NCI-H1092 (cell line): ENCODE data around the gene EEPD1.

ENCODE experiments used
- DNase-seq: peaks from one replicate; lab custom pipeline; 2025; lab: John Stamatoyannopoulos, UW

Gene EEPD1

DNA sequence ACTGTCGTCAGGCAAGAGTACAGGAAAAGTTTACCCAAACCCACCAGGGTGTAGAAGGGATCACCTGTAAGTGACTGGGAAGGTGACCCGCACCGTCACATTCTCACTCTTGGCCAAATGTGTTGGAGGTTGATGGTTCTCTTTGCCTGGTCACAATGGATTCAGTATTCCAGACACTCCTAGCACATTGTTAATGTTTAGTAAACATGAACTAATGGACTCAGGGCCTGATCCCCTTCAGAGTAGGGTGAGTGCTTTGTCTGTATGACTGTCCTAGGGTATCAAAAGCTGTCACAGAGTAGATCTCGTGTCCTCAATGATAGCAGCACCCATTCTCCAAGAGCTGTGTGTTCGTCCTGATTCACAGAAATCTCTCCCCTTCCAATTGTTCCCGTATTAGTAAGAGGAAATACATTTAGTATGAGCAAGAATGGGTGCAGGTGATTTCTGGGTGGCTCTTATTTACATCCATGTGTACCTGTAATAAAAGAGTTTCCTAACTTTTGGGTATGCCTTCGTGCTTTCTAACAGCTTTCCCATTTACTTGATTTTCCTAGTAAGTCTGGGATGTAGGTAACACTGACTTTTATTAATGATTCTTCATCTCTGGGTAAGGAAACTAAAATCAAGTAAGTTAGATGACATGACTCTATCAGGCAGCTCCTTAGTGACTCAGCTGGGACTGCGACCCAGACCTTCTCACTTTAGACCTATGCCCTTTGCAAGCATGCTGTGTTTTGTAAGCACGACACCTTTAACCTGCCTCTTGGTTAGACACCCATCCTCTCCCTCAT is 4.7 kb downstream of the EEPD1 start:
- DNase-seq = no peak

DNA sequence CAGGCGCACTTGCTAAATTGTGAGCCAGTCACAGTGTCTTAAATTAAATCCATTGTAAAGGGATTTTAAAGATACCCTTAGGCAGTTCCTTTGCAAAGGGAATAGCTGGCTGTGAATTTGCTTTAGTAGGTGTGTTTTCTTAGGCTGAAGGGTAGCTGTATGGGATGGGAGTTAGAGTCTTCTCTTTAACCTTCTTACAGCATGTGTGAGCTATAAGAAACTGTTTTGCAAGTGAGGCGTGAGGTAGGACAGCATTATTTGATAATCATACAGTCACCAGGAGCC is 5.2 kb downstream of the EEPD1 start:
- DNase-seq = no peak

DNA sequence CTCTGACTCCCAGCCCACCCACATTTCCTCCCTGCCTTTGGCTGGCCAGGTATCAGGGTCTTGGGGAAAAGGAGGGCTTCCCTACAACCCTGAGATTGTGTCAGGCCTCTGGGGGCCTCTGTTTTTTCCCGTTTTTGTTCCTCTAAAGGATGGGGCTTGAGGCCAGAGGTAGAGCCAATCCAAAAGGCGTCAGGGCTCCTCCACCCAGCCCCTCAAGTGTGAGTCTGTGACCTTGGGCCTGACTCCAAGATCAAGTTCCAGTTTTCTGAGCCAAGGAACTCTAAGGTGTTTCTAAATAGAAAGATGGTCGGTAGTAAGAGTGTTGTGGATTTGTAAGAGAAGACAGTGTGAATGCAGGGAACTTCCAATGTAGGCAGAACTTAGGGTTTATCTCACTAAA is 6.6 kb downstream of the EEPD1 start:
- DNase-seq = no peak

DNA sequence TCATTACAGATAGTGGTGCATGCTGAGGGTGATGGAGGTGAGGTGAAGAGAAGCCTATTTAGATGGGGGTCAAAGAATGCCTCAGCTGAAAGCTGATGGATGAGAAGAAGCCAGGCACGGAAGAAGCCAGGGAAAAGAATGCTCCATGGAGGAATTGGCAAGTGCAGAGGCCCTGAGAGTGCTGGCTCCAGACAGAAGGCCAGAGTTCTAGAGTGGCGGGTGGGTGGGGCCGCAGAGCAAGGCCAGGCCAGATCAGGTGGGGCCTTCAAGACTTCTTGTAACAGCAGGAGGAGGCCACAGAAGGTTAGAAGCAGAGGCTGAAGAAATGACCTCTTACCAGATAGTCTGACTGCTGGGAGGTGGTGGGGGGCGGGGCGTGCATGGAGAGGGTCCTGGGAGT is 7.3 kb downstream of the EEPD1 start:
- no peak for DNase-seq

DNA sequence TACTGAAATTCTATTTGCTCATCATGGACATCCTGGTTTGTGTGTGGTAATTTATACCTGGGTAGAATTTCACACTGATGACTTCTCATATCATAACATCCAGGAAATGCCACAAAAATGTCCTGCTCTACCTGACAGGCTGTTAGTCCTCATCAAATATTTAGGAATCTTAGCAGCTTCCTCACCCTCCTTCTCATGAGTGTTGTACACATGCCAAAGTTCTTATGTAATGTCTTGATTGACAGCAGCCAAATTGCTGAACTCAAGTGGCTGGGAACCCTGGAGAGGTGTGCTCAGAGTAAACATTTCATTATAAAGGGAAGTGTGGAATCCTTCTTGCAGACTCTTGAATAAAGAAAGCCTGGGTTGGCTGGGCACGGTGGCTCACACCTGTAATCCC is 8.9 kb downstream of the EEPD1 start:
- DNase-seq = no peak

DNA sequence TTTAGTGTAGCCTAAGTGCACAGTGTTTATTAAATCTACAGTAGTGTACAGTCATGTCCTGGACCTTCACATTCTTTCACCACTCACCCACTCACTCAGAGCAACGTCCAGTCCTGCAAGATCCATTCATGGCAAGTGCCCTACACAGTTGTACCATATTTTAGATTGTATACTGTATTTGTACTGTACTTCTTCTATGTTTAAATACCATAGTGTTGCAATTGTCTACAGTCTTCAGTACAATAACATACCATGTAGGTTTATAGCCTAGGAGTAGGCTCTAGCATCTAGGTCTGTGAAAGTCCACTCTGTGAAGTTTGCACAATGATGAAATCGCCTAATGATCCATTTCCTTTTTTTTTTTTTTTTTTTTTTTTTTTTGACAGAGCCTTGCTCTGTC is 12.0 kb downstream of the EEPD1 start:
- no peak for DNase-seq

DNA sequence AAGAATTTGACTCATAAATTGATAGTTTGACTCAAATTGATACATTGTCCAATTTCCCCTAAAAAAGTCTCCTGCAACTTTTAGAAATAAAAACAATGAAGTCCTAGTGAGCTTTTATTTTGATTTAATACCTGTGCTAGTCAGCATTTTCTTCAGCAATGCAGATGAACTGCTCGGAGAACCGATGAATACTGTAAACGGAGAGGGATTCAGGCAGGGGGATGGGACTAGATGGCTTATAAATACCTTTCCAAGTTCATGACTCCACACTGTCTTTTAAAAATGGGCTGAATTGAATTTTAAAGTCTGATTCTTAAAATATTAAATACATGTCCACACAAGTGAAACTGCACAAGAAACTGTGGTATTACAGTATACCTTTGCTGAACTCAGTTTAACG is 12.7 kb downstream of the EEPD1 start:
- no peak for DNase-seq

DNA sequence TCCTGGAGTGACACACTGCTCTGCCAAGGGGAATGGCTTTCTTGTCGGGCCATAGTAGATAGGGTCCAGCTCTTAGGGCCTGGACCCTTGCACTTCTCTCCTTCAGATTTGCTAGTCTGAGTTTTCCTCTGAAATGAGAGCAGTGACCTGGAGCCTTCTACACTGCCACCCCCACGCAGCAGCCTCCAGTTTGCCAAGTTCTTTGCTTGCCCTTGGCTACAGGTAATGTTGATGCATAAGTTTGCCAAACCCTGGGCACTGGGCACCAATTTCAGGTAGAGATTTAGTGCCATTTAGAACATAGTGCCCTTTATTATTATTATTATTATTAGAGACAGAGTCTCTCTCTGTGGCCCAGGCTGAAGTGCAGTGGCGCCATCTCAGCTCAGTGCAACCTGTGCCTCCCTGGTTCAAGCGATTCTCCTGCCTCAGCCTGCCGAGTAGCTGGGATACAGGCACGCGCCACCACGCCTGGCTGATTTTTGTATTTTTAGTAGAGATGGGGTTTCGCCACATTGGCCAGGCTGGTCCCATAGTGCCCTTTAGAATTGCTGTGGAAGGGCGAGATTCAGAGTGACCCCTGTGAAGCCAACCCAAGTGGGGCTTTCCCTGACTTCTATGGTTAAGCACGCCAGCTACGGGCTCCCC is 14.5 kb downstream of the EEPD1 start:
- DNase-seq = no peak

DNA sequence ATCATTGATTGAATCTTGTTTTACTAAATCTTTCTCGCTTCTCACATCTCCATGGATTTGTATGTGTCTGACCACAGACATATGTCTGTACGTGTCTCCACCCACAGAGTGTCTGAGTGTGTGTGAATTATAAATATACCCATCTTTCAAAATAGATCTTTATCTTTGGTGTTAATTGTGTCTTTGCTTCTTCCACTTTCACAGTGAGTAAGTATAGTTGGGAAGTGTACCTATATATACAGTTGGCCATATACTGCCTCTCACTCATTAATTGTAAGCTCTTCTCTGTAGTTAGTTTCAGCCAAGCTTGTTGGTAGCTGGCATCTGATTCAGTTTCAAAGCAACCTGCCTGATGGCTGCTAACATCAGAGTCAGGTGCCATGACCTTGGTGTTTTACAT is 18.4 kb downstream of the EEPD1 start:
- DNase-seq = no peak

DNA sequence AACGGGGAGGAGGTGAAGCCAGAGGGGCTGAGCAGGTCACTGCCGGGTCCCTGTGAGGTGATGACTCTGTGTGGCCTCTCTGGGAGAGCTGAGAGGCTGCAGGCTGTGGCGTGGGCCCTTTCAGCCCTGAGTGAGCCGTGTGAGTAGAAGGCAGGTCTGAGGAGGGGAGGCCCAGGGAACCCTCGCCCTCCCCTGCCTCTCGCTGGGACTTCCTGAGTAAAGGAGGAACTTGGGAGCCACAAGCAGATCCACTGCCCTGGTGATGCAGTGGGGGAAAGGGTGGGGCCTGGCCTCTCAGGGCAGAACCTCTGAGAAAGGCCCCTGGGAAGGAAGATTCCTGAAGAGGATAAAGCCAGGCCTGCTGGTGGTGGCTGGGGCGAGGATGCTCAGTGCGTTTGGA is 22.8 kb downstream of the EEPD1 start:
- DNase-seq = no peak

DNA sequence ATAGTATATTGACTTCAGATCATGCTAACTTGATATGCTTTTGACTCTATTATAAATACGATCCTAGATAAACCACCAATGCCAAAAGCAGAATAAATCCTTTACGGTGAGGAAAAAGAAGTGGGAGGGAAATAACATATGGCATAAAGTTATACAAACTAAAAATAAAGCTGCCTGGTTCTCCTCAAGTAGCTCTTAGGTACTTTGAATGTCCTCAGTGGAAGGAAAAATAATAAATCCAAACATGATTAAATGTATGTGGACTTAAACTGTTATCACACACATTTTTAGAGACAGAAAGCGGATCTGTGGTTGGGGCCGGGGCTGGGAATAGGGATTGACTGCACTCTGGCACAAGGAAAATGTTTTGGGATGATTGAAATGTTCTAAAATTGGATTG is 23.6 kb downstream of the EEPD1 start:
- DNase-seq = no peak

DNA sequence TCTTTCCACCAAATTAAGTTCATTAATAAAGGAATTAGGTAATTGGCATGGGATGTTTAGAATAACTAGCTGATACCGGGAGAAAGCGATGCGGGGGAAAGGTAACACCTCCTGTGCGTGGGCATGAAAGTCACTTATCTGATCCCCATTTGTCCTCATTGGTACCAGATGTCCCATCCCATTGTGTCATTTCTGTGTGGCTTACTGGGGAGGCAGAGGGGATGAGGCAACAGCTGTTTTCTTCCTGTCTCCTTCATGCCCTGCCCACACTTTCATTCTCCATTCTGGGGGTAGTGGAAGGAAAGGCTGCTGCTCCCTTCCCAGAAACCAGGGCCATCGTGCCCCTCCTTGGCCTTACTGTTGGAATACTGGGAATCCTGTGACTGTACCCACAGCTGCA is 27.1 kb downstream of the EEPD1 start:
- DNase-seq = no peak

DNA sequence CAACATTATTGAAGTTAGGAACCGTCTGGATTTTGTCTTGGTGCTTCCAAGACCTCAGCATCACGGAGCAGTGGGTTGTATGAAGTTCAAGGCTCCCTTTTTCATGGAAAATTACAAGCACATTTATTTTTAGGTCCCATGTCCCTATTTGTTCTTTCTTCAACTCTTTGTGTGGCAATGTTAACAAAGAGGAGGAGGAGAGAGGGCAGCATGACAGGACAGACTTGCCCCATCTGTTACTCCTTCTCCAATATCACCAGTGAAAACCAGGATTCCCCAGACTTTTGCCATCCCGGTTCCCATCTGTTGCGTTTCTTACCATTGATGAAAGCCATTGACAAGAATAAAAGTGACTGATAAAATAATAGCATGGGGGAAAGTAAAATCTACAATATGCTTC is 28.6 kb downstream of the EEPD1 start:
- no peak for DNase-seq

DNA sequence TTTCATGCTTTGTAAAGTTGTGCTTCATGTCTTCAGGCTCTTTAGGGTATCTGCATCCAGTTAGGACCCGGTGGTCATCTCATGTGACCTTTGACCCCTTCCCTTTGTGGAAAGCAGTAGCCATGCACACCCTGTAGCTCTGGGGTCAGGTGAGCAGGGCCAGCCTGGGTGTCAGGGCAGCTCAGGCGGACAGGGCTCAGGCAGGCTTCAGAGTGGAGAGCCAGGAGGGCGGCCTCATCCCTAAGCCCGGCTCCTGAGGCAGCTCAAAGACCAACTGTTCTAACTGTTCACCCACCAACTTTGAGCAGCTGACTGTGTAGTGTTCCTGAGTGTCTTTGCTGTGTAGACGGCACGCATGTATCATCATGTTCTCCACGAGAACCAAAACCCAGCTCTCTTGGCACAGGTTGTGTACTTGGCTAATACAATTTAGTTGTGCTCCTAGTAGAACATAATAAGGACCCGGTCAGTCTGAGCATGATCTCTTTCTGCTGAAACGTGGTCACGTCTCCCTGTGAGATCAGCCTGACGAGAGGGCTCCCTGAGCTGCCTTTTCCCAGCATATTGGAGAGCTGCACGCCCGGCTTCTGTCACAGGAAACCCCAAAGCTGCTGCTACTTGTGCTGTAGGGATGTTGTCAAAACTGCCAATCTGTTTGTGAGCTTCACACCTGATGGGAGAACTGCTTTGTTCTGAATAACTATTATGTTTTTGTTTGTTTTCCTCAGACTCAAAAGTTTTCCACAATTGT is 30.0 kb downstream of the EEPD1 start:
- DNase-seq = no peak

DNA sequence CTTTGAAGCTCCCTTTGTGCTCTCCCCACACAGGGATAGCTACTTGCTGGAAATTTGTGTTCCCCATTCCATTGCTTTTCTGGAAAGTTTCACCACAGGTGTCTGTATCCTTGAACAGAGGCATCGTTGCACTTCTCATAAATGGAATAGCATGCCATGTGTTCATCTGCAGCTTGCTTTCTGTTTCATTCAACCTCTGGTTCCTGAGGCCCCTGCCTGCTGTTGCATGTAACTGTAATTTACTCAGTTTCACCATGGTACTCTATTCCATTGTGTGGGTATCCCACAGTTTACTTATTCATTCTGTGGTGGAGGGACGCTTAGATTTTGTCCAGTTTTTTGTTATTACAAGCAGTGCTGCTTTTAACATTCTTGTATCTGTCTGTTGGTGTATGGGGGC is 32.0 kb downstream of the EEPD1 start:
- DNase-seq = no peak

DNA sequence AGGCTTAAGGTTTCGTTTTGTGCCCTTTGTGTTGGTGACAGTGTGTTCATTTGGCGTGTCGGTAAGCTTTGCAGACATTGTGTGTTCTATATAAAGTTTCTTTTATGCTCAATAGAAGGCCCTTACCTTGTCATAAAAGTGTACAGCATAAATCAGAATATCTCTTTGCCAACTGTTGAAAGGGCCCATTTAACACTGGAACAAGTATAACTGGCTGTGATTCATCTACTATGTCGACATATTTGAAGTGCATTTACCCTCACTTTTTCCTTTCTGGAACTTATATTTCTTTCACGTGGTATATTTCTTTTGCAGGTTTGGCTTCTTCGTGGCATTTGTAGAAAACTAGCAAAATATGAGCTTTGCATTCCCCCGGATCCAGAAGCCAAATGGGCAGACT is 32.7 kb downstream of the EEPD1 start:
- DNase-seq = no peak

DNA sequence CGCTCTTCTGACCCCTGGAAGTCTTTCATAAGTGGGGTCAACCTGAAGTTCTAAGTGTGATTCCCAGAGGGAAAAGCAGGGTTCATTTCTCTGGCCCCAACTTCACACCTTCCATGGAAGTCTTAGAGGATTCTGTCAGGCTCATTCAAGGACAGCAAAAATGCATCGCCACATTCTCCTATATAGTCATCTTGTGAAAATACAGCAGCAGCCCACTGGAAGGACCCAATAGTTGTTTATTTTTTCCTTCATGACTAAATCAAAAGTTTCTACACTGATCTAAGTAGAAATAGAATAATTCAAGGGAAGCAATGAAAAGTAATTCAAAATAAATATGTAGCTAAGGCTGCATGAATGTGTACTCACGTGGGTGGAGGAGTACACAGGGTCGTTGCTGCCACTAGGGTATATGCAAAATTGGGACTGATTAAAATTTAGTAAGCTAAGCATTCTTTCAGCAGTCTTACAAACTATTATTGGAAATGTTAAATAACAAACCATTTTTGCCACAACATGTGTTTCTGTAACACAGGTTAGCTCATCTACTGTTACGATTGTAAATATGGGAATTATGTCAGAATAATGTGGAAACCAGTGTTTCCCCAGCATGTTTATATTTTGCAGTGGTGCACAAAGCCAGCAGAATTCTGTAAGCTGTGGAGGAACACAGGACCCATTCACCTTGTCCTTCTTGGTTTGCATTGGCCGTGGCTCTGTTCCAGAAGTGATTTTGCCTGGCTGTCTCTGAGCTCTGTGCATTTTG is 33.5 kb downstream of the EEPD1 start:
- no peak for DNase-seq

DNA sequence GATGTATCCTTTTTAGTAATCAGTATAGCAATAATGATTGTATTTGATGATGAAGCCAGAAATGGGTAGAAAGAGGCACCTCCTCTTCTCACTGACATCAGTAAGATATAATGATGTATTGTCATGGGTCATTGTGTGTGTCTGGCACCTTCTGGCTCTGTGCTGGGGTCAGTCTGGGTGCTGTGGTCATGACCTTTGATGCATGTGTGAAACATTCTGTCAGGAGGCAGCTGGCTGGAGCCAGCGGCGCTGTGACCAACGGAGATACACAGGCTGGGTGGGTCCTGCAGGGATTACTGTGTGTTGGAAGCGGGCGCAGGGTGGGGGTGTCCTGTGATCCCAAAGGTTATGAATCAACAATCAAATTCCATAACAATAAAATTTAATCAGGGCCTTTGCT is 35.2 kb downstream of the EEPD1 start:
- no peak for DNase-seq

DNA sequence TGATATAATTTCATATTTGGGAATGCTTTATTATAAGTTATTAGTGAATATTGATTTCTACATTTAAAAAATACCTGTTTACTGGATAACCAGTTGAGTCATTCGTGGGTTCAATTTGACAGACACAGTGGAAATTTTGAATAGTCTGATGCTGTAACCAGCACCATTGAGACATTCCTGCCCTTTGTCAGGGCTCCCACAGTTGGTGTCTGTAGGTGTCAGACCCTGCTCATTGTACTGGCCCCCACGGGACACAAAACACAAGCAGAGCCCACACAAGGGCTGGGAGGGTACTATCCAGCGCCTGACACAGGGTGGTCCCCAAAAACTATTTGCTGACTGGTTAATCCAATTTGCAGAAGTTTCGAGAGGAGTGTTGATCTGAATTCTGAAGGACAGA is 35.9 kb downstream of the EEPD1 start:
- no peak for DNase-seq

DNA sequence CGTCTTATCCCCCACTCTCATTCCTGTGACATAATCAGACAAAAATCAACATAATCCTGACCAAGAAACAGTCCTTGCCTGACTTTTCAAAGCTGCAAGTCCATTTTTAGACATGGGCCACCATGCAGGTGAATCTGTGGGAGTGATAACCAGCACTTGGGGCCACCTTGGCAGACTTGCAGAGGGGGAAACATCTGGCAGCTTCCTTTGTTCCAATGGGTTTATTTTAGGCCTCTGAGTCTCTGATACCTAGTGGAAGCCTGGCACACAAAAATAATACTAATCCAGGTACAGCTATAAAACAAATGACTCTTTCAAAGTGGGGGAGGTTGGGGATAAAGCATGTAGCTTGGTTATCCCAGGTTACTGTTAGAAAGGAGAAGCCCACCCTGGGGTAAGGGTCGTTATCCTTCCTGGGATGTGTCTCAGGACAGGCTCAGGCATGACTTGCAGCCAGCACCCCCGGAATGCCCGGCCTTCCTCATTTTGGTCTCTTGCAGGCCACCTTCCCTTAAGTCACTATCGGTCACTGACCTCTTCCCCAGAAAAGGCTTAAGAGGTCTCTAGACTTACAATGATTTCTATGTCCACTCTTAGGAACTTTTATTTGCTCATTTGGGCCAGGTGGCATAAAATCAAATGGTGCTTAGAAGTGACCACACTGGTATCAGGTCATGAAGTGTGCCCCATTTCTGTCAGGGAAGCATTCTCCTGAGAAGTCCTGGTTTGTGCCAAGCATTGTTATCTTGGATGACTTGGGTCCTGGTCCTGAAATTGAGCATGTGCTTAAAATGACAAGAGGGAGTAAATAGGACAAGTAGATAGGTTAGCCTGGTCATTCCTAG is 37.6 kb downstream of the EEPD1 start:
- DNase-seq = no peak

DNA sequence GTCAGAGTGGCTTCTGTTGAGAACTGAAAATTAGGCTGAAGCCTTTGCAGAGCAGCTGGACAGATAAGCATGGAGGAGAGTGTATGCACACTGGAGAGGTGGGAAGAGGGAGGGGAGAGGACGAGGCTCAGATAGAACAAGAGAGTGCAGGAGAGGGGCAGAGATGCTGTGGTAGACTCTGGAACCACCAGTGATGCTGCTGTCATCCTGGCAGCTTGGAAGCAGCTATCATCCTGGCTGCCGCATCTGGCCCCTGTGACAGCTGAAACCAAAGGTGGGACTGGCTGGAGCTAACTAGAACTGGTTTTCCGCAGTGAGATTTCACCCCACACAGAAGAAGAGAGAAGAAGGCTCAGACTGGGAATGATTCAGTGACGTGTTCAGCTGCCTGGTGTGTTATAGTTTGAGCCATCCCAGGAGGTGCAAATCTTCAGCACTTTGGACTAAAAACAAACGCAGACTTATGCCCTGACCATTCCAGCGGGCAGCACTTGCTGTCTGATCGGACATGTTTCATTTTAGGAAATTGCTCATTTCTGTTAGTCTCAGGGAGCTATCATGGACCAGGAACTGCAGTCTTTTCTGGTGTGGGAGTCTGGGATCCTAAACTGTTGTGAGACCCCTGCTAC is 38.4 kb downstream of the EEPD1 start:
- DNase-seq = no peak
